OCI-LY7 (cell line): ENCODE results near the gene F2R.

Experiments
- CTCF ChIP-seq: fragments of 200-600 bp; sonication (generic); conservative IDR thresholded peaks from 2 replicates; pipeline ENCODE4 v1.5.1; 2014; ENCODE audit warnings: mild to moderate bottlenecking, antibody characterized with exemption, low read length, moderate library complexity, mixed read lengths
- EZH2phosphoT487 ChIP-seq: fragments of 200-600 bp; sonication (generic); IDR thresholded peaks from 2 replicates; pipeline ENCODE4 v1.6.1; 2018; ENCODE audit warnings: low read depth, borderline replicate concordance, mild to moderate bottlenecking, mixed run types, antibody characterized with exemption, low read length, moderate library complexity, mixed read lengths

DNA sequence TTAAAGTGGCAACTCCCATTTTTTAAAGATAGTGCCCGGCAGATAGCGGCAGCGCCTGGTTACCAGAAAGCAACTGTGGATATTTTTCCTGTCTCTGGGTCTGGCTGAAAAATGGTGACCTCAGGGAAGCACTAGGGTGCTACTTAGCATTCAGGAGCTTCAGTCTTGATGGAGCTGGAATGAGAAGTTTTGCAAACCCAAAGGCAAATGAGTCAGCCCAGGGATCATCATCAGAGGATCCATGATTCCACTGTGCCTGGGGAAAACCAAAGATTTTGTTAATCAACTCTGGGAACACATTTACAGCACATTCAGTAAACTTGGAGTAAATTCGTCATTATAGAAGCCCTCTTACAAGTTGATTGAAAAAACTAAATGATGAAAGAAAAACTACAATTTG, 26.7 kb downstream of the F2R start:
- TF ChIP-seq CTCF (no peak), EZH2phosphoT487 (no peak)
